WTC11 (cell line): ENCODE data around the gene ESRRA. TPM values are rescaled to one million over a fixed set of nuclear protein-coding genes. Genes with fewer than 3 reads are reported as not detected.

ENCODE experiments used
- ATAC-seq: fragments of 200-7000 bp; cut with Tn5 transposase; 2 replicates; pipeline ENCODE4 v1.10.0; 2021; ENCODE audit warnings: mild to moderate bottlenecking, moderate library complexity
- CTCF ChIA-PET: fragments of 300-600 bp; sonication (Branson Sonifier 250); formaldehyde crosslinking; loops from one replicate; lab custom pipeline; 2021; ENCODE audit warnings: antibody characterized with exemption; lab: Charles Lee
- POLR2A ChIA-PET: fragments of 350-600 bp; sonication (Branson Sonifier 250); formaldehyde crosslinking; loops from one replicate; lab custom pipeline; 2021; ENCODE audit warnings: antibody characterized with exemption; lab: Charles Lee
- DNase-seq: peaks from one replicate; pipeline ENCODE4 v3.0.0; 2021; ENCODE audit warnings: low spot score
- H3K27ac Mint-ChIP-seq: 2 replicates; pipeline ENCODE4 v1.8.0; 2021; ENCODE audit warnings: mixed read lengths
- H3K27me3 Mint-ChIP-seq: 2 replicates; pipeline ENCODE4 v1.8.0; 2021; ENCODE audit warnings: low read depth, mild to moderate bottlenecking, moderate library complexity, mixed read lengths
- H3K36me3 Mint-ChIP-seq: 2 replicates; pipeline ENCODE4 v1.8.0; 2021; ENCODE audit warnings: mixed read lengths
- H3K4me1 Mint-ChIP-seq: 2 replicates; pipeline ENCODE4 v1.8.0; 2022; ENCODE audit warnings: mixed read lengths
- H3K4me3 Mint-ChIP-seq: 2 replicates; pipeline ENCODE4 v1.8.0; 2021; ENCODE audit warnings: mild to moderate bottlenecking, moderate library complexity, mixed read lengths
- H3K9me3 Mint-ChIP-seq: 2 replicates; pipeline ENCODE4 v1.8.0; 2021; ENCODE audit warnings: mixed read lengths
- ETV6 ChIP-seq: sonication (generic); formaldehyde crosslinking; IDR thresholded peaks from 2 replicates; pipeline ENCODE4 v1.8.1; 2022; ENCODE audit warnings: mild to moderate bottlenecking, missing genetic modification reagents
- FOXK1 ChIP-seq: sonication (generic); formaldehyde crosslinking; IDR thresholded peaks from 2 replicates; pipeline ENCODE4 v1.8.0; 2022; ENCODE audit warnings: mild to moderate bottlenecking, moderate library complexity, missing genetic modification reagents
- GTF2I ChIP-seq: fragments of 250-450 bp; sonication (Bioruptor Pico); conservative IDR thresholded peaks from 2 replicates; pipeline ENCODE4 v1.4.0; 2021; ENCODE audit warnings: mild to moderate bottlenecking
- IRF2 ChIP-seq: sonication (generic); formaldehyde crosslinking; IDR thresholded peaks from 2 replicates; pipeline ENCODE4 v1.8.0; 2022; ENCODE audit warnings: low read depth, missing genetic modification reagents, borderline replicate concordance
- KAT7 ChIP-seq: sonication (generic); formaldehyde crosslinking; IDR thresholded peaks from 2 replicates; pipeline ENCODE4 v1.8.1; 2023; ENCODE audit warnings: missing genetic modification reagents, mild to moderate bottlenecking, borderline replicate concordance
- NR1H2 ChIP-seq: sonication (generic); formaldehyde crosslinking; IDR thresholded peaks from 2 replicates; pipeline ENCODE4 v1.9.0; 2021; ENCODE audit warnings: mild to moderate bottlenecking, moderate library complexity, missing genetic modification reagents
- PREB ChIP-seq: sonication (generic); formaldehyde crosslinking; IDR thresholded peaks from 2 replicates; pipeline ENCODE4 v1.8.1; 2022; ENCODE audit warnings: mild to moderate bottlenecking, missing genetic modification reagents, moderate library complexity, borderline replicate concordance
- ZNF423 ChIP-seq: fragments of 250-450 bp; sonication (Bioruptor Pico); IDR thresholded peaks from 2 replicates; pipeline ENCODE4 v2.1.2; 2022; ENCODE audit warnings: mild to moderate bottlenecking, moderate library complexity
- ZNF512 ChIP-seq: sonication (generic); formaldehyde crosslinking; IDR thresholded peaks from 2 replicates; pipeline ENCODE4 v1.8.1; 2022; ENCODE audit warnings: missing genetic modification reagents, borderline replicate concordance
- total RNA-seq: library from RNA; stranded (reverse); gene quantifications from 3 replicates; pipeline ENCODE4 v1.2.3, GENCODE V29; 2021
- TF ChIP-seq, protein P1 (sequence below): fragments of 250-450 bp; sonication (Bioruptor Pico); IDR thresholded peaks from 2 replicates; pipeline ENCODE4 v1.9.0; 2021; ENCODE audit warnings: mild to moderate bottlenecking
- TF ChIP-seq, protein P2 (sequence below): sonication (generic); formaldehyde crosslinking; IDR thresholded peaks from 2 replicates; pipeline ENCODE4 v1.8.1; 2023; ENCODE audit warnings: mild to moderate bottlenecking, missing genetic modification reagents
- TF ChIP-seq, protein P3 (sequence below): sonication (generic); formaldehyde crosslinking; IDR thresholded peaks from 2 replicates; pipeline ENCODE4 v1.8.0; 2023; ENCODE audit warnings: missing genetic modification reagents, mild to moderate bottlenecking, borderline replicate concordance

The ESRRA gene
- total RNA-seq, 1 experiment from 2014 or later: 81.9 TPM

DNA sequence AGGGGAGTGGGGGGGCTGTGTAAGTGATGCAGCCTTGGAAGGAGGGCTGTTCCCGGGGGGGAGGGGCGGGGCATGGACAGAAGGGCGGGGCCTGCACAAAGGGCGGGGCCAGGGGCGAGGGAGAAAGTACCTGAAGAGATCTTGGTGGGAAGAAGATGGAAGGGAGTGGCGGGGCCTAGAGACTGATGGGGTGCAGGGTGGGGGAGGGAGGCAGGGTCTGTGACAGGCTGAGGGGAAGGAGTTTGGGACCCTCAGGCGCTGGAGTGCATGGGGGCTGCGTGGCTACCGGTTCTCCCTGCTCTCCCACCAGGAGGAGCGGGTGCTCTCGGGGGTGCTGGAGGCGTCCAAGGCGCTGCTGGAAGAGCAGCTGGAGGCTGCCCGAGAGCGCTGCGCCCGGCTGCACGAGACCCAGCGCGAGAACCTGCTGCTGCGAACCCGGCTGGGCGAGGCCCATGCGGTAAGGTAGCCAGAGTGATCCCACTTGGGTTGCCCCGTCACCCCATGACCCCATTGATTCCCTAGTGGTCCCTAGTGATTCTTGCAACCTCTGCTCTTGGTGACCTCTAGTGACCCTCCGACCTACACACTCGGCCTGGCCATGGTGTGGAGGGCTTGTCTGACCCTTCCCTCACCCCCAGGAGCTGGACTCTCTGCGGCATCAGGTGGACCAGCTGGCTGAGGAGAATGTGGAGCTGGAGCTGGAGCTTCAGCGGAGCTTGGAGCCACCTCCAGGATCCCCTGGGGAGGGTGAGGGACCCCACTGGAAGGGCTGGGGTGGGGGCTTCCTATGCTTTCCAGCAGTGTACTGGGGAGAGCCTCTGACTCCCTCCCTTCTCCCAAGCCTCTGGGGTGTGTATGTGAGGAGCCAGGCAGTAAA, 37.8 kb downstream of the ESRRA start:
- Mint-ChIP-seq H3K36me3 (no peaks in the 10 kb centered on the region), H3K27me3 (peaks cover 28% of the 10 kb centered on the region), H3K4me1 (peaks cover 24% of the 10 kb centered on the region), H3K9me3 (no peaks in the 10 kb centered on the region), H3K27ac (no peak overlapping the region), H3K4me3 (peak overlapping the region; percentile 69)
- DNase-seq: no peak
- ChIA-PET POLR2A (interaction anchor here (1.0 to 1.5 kb wide), 4 partner anchors 12 to 39 kb away, joined by 3 to 14 read pairs (median 6); partner anchors contain the start of genes ESRRA, PRDX5 and TRMT112), CTCF (interaction anchor here (0.6 to 13.9 kb wide), 33 partner anchors 10 to 481 kb away, joined by 3 to 437 read pairs (median 7); partner anchors contain the start of genes CATSPERZ, ESRRA, FKBP2 and PRDX5)
- peak; percentile 5 for ATAC-seq
- no peak for TF ChIP-seq FOXK1
- no peak for TF ChIP-seq IRF2 (CRISPR knock-in tag)
- TF ChIP-seq KAT7: no peak
- TF ChIP-seq, protein P1, sequence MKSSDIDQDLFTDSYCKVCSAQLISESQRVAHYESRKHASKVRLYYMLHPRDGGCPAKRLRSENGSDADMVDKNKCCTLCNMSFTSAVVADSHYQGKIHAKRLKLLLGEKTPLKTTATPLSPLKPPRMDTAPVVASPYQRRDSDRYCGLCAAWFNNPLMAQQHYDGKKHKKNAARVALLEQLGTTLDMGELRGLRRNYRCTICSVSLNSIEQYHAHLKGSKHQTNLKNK (CRISPR knock-in tag): no peak
- TF ChIP-seq ETV6: no peak
- TF ChIP-seq, protein P2, sequence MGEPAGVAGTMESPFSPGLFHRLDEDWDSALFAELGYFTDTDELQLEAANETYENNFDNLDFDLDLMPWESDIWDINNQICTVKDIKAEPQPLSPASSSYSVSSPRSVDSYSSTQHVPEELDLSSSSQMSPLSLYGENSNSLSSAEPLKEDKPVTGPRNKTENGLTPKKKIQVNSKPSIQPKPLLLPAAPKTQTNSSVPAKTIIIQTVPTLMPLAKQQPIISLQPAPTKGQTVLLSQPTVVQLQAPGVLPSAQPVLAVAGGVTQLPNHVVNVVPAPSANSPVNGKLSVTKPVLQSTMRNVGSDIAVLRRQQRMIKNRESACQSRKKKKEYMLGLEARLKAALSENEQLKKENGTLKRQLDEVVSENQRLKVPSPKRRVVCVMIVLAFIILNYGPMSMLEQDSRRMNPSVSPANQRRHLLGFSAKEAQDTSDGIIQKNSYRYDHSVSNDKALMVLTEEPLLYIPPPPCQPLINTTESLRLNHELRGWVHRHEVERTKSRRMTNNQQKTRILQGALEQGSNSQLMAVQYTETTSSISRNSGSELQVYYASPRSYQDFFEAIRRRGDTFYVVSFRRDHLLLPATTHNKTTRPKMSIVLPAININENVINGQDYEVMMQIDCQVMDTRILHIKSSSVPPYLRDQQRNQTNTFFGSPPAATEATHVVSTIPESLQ: no peak
- no peak for TF ChIP-seq GTF2I (CRISPR knock-in tag)
- no peak for TF ChIP-seq ZNF423 (CRISPR knock-in tag)
- TF ChIP-seq, protein P3, sequence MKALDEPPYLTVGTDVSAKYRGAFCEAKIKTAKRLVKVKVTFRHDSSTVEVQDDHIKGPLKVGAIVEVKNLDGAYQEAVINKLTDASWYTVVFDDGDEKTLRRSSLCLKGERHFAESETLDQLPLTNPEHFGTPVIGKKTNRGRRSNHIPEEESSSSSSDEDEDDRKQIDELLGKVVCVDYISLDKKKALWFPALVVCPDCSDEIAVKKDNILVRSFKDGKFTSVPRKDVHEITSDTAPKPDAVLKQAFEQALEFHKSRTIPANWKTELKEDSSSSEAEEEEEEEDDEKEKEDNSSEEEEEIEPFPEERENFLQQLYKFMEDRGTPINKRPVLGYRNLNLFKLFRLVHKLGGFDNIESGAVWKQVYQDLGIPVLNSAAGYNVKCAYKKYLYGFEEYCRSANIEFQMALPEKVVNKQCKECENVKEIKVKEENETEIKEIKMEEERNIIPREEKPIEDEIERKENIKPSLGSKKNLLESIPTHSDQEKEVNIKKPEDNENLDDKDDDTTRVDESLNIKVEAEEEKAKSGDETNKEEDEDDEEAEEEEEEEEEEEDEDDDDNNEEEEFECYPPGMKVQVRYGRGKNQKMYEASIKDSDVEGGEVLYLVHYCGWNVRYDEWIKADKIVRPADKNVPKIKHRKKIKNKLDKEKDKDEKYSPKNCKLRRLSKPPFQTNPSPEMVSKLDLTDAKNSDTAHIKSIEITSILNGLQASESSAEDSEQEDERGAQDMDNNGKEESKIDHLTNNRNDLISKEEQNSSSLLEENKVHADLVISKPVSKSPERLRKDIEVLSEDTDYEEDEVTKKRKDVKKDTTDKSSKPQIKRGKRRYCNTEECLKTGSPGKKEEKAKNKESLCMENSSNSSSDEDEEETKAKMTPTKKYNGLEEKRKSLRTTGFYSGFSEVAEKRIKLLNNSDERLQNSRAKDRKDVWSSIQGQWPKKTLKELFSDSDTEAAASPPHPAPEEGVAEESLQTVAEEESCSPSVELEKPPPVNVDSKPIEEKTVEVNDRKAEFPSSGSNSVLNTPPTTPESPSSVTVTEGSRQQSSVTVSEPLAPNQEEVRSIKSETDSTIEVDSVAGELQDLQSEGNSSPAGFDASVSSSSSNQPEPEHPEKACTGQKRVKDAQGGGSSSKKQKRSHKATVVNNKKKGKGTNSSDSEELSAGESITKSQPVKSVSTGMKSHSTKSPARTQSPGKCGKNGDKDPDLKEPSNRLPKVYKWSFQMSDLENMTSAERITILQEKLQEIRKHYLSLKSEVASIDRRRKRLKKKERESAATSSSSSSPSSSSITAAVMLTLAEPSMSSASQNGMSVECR (CRISPR knock-in tag): no peak
- TF ChIP-seq PREB (CRISPR knock-in tag): no peak
- TF ChIP-seq NR1H2 (CRISPR knock-in tag): no peak
- no peak for TF ChIP-seq ZNF512 (CRISPR knock-in tag)
